Astrocyte of the spinal cord (primary cell): Measurements from ENCODE around the gene ZC3H18.

Experiments used
- DNase-seq: peaks from one replicate; pipeline ENCODE4 v3.0.0; 2011; ENCODE audit warnings: low read depth, low spot score
- H3K4me3 ChIP-seq: 2 replicates; pipeline ENCODE4 v1.5.1; 2011; ENCODE audit warnings: low read depth, mild to moderate bottlenecking, low read length, moderate library complexity
- in situ Hi-C: cut with HindIII; loops from 2 replicates; pipeline ENCODE4 v1.10.0; 2017; ENCODE audit warnings: low sequenced_read_pairs
- TF ChIP-seq, protein P1 (sequence below): IDR thresholded peaks from 2 replicates; pipeline ENCODE4 v1.5.1; 2012; ENCODE audit warnings: low read depth, mild to moderate bottlenecking, low read length, inconsistent platforms

ZC3H18 gene

GRCh38 chr16:88536971-88537751 lies 33.0 kb upstream of the ZC3H18 start:
- TF ChIP-seq, protein P1, sequence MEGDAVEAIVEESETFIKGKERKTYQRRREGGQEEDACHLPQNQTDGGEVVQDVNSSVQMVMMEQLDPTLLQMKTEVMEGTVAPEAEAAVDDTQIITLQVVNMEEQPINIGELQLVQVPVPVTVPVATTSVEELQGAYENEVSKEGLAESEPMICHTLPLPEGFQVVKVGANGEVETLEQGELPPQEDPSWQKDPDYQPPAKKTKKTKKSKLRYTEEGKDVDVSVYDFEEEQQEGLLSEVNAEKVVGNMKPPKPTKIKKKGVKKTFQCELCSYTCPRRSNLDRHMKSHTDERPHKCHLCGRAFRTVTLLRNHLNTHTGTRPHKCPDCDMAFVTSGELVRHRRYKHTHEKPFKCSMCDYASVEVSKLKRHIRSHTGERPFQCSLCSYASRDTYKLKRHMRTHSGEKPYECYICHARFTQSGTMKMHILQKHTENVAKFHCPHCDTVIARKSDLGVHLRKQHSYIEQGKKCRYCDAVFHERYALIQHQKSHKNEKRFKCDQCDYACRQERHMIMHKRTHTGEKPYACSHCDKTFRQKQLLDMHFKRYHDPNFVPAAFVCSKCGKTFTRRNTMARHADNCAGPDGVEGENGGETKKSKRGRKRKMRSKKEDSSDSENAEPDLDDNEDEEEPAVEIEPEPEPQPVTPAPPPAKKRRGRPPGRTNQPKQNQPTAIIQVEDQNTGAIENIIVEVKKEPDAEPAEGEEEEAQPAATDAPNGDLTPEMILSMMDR = no peak
- in situ Hi-C loops = no loop called here
- no peak overlapping the region for H3K4me3 ChIP-seq
- DNase-seq = no peak

DNA sequence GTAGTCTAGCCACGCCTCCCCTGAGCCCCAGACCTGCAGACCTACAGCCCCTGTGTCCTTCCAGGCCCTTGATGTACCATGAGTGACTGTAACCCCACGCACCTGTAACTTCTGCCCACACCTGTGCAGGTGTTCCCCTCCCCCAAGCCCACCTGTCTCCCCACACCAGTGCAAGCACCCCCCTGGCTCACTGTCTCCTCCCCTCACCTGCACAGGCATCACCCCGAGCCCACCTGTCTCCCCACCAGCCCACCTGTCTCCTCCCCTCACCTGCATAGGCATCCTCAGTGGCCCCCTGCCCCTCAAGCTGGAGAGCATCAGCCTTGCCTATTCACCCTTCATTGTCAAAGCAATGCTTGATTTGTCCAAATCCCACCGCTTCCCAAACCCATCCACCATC lies 32.3 kb upstream of the ZC3H18 start:
- in situ Hi-C loops = no loop called here
- DNase-seq = no peak
- H3K4me3 ChIP-seq = no peak overlapping the region
- TF ChIP-seq, protein P1 = no peak

- DNase-seq = no peak
- in situ Hi-C loops = no loop called here
- TF ChIP-seq, protein P1 = no peak
- H3K4me3 ChIP-seq = no peak overlapping the region
These were observed 31.7 kb upstream of the ZC3H18 start for GRCh38 chr16:88538366-88539060.

- H3K4me3 ChIP-seq = no peak overlapping the region
- TF ChIP-seq, protein P1 = no peak
- in situ Hi-C loops = no loop called here
- DNase-seq = no peak
These were observed 30.9 kb upstream of the ZC3H18 start for GRCh38 chr16:88539261-88539651.

DNA sequence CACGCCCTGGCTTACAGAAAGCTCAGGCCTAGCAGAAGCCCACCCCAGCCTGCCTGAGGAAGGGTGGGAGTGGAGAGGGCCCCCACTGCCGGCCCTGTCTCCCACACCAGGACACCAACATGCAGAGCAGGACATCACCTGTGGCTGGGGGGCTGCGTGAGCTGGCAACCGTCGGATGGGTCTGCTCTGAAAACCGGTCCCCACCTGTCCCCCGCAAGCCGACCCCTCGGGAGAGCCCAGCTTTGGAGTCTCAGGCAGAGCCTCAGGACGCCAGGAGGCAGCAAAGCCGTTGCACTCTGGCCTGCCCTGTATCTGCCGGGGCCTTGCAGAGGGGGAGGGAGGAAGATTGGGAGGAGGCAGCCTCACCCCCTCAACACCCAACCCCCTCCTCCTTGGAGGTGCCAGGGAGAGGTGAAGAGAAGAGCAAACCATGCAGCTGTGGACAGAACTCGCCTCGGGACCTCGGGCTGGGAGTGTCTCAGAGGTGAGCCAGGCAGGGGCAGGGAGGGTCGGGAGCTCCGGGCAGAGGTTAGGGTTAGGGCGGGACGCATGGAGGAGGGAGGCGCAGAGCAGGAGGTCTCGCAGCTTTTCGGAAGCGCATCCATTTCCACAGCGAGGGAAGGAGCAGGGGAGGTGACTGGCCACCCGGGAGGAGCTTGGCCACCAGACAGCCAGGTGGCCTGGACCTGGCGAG lies 30.4 kb upstream of the ZC3H18 start:
- in situ Hi-C loops = no loop called here
- H3K4me3 ChIP-seq = no peak overlapping the region
- TF ChIP-seq, protein P1 = no peak
- DNase-seq = no peak

GRCh38 chr16:88540346-88540977 lies 29.7 kb upstream of the ZC3H18 start:
- in situ Hi-C loops = no loop called here
- H3K4me3 ChIP-seq = no peak overlapping the region
- no peak for DNase-seq
- TF ChIP-seq, protein P1 = no peak
